Measurements from ENCODE around the gene LILRB3.

LILRB3 gene

GRCh38 chr19:54169149-54169740, 53.6 kb downstream of the LILRB3 start:
- Histone ChIP-seq H3K4me1 (ENCODE audit: insufficient read depth, low read length) (peaks cover 3% of the 10 kb centered on the region; the same call in 1 of the 2 replicates), H3K36me3 (ENCODE audit: insufficient read depth, low read depth, low read length) (no peaks in the 10 kb centered on the region), H3K9ac (ENCODE audit: low read depth, low read length) (no peak overlapping the region), H3K9me3 (ENCODE audit: insufficient read depth, low read depth, low read length) (no peaks in the 10 kb centered on the region), H3K27ac (ENCODE audit: low read length) (no peak overlapping the region), H3K27me3 (ENCODE audit: insufficient read depth, low read length) (no peaks in the 10 kb centered on the region), H3K4me3 (ENCODE audit: low read length) (no peak overlapping the region)

- H3K36me3 ChIP-seq (ENCODE audit: insufficient read depth, low read depth, low read length): no peaks in the 10 kb centered on the region
- no peak overlapping the region for H3K27ac ChIP-seq (ENCODE audit: low read length)
- no peak overlapping the region for H3K4me3 ChIP-seq (ENCODE audit: low read length)
- H3K27me3 ChIP-seq (ENCODE audit: insufficient read depth, low read length): peaks cover 4% of the 10 kb centered on the region; the same call in 1 of the 2 replicates
- no peaks in the 10 kb centered on the region for H3K9me3 ChIP-seq (ENCODE audit: insufficient read depth, low read depth, low read length)
- peaks cover under 1% of the 10 kb centered on the region; the same call in 1 of the 2 replicates for H3K4me1 ChIP-seq (ENCODE audit: insufficient read depth, low read length)
- no peak overlapping the region for H3K9ac ChIP-seq (ENCODE audit: low read depth, low read length)
These were observed 54.5 kb downstream of the LILRB3 start for GRCh38 chr19:54168174-54168917.
